ENCODE measurements around the gene ARHGDIB. TPM values are rescaled to one million over a fixed set of nuclear protein-coding genes. Genes with fewer than 3 reads are reported as not detected.

The ARHGDIB gene
- total RNA-seq, 2 donors from 2014 or later, result 40.2 to 65.9 TPM

DNA sequence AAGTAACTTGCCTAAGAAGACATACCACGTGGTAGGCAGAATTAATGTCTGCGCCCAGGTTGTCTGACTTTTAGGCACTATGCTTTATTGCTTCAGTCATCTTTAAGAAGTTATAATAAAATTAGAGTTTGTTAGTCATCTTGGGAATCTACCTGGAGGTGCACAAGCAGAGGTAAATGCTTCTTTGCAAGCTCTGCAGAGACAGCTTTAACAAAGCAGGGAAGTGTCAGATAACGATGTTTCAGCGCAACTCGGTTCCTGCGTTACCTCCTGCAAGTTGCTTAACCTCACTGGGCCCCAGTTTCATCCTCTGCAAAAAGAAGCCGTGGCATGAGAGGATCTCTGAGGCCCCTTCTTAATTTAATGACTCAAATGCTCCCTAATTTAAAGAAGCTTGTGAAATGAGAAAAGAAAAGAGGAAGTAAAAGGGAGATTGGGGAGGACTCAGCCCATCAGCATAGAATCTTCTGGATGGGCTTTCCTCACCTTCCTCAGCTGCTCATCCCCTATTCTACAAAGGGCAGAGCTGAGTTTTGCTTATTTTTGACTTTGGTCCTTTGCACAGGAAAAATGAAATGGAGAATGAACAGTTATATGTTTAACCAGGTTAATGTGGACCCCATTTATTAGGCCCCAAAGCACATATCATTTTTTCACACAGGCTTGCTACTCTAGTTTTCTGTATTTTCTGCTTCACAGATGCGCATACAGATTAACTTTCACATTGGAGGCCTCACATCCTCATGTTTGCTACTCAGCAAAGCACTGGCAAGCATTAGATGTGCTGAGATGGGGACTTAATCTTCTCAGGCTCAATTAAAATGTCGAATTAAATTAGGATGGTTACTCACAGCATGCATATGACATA lies 5.1 kb downstream of the ARHGDIB start:
- H3K36me3 ChIP-seq, result no peaks in the 10 kb centered on the region
- TF ChIP-seq POLR2A (IDR thresholded peaks at IDR 0.05), result no peak
- TF ChIP-seq POLR2AphosphoS5 (IDR thresholded peaks at IDR 0.05), result no peak
- TF ChIP-seq, protein P1, sequence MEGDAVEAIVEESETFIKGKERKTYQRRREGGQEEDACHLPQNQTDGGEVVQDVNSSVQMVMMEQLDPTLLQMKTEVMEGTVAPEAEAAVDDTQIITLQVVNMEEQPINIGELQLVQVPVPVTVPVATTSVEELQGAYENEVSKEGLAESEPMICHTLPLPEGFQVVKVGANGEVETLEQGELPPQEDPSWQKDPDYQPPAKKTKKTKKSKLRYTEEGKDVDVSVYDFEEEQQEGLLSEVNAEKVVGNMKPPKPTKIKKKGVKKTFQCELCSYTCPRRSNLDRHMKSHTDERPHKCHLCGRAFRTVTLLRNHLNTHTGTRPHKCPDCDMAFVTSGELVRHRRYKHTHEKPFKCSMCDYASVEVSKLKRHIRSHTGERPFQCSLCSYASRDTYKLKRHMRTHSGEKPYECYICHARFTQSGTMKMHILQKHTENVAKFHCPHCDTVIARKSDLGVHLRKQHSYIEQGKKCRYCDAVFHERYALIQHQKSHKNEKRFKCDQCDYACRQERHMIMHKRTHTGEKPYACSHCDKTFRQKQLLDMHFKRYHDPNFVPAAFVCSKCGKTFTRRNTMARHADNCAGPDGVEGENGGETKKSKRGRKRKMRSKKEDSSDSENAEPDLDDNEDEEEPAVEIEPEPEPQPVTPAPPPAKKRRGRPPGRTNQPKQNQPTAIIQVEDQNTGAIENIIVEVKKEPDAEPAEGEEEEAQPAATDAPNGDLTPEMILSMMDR (IDR thresholded peaks at IDR 0.05), result no peak
- H3K4me3 ChIP-seq, result no peak overlapping the region
- DNase-seq (ENCODE audit: low spot score), result no peak
- H3K27ac ChIP-seq, result no peak overlapping the region
- no peaks in the 10 kb centered on the region for H3K27me3 ChIP-seq (replicated peaks; ENCODE audit: insufficient read depth)
- H3K4me1 ChIP-seq (replicated peaks), result peaks cover 2% of the 10 kb centered on the region
- 73% methylated on average over 9 of the region's 9 CpGs for WGBS
- intact Hi-C loops (cut with DNase I), result no loop called here
- no peaks in the 10 kb centered on the region for H3K9me3 ChIP-seq

DNA sequence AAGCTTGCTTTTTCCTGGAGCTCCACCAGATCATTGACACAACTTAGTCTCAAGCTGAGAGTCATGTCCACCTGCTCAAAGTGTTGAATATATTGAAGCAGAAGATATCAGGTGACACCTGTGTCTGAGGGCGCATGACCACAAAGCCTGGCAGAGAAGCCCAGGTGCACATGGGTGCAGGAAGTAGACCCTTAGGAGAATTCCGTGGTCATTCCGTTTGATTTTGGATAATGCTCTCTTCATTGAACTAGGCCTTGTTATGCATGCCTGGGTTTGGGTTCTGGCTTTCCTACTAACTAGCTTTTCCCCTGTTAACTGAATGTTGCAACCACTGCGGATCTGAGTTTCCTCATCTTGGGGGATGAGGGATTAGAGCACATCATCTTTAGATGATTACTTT lies 7.1 kb downstream of the ARHGDIB start:
- DNase-seq (ENCODE audit: low spot score), result no peak
- Histone ChIP-seq H3K27me3 (replicated peaks; ENCODE audit: insufficient read depth) (no peaks in the 10 kb centered on the region), H3K4me1 (replicated peaks) (no peaks in the 10 kb centered on the region), H3K27ac (no peak overlapping the region), H3K9me3 (no peaks in the 10 kb centered on the region), H3K36me3 (no peaks in the 10 kb centered on the region), H3K4me3 (no peak overlapping the region)
- intact Hi-C loops (cut with DNase I), result no loop called here
- no peak for TF ChIP-seq POLR2AphosphoS5 (IDR thresholded peaks at IDR 0.05)
- TF ChIP-seq, protein P1 (IDR thresholded peaks at IDR 0.05), result no peak
- no peak for TF ChIP-seq POLR2A (IDR thresholded peaks at IDR 0.05)
- 72% methylated on average over 4 of the region's 4 CpGs for WGBS

DNA sequence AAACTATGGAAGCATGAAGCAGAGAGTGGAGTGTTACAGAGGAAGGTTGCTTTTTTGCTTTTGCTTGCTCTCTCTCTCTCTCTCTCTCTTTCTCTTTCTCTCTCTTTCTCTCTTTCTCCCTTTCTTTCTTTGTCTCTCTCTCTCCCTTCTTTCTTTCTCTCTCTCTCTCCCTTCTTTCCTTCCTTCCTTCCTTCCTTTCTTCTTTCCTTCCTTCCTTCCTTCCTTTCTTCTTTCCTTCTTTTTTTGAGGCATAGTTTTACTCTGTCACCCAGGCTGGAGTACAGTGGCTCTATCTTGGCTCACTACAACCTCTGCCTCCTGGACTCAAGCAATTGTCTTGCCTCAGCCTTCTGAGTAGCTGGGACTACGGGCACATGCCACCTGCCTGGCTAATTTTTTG lies 7.6 kb downstream of the ARHGDIB start:
- Histone ChIP-seq H3K9me3 (no peaks in the 10 kb centered on the region), H3K4me1 (replicated peaks) (no peaks in the 10 kb centered on the region), H3K27me3 (replicated peaks; ENCODE audit: insufficient read depth) (no peaks in the 10 kb centered on the region), H3K4me3 (no peak overlapping the region), H3K27ac (no peak overlapping the region), H3K36me3 (no peaks in the 10 kb centered on the region)
- no peak for DNase-seq (ENCODE audit: low spot score)
- WGBS, result 100% methylated on average over 1 of the region's 1 CpG
- intact Hi-C loops (cut with DNase I), result no loop called here
- TF ChIP-seq POLR2AphosphoS5 (IDR thresholded peaks at IDR 0.05), result no peak
- TF ChIP-seq, protein P1 (IDR thresholded peaks at IDR 0.05), result no peak
- TF ChIP-seq POLR2A (IDR thresholded peaks at IDR 0.05), result no peak

DNA sequence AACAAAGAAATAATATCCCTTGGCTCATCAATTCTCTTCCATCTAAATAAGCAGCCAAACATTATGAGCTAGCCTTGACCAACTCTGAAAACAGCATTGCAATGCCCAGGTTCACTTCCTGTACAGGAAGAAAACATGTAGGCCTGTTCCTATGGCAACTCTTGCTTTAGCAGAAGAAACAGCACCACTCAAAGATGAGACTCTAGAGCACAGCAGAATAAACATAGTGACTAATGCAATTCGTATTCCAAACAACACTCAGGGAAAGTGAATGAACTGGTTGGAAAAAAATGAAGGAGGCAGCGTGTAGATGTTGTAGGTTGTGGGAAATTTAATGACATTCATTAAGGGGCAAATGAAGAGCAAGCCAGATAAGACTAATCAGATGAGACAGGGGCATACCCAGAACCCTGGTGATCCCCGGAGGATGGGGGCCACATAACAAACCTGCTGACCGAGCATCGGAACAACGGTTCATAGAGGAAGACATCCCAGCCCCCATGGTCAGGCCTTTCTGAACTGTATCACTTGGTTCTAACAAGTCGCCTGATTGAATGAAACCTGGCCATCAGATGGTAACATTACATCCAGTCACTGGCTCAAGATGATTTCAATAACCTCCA lies 9.0 kb downstream of the ARHGDIB start:
- no peak overlapping the region for H3K4me3 ChIP-seq
- peak overlapping the region in 1 of 2 donors; percentile 34 for H3K27ac ChIP-seq
- no peaks in the 10 kb centered on the region for H3K36me3 ChIP-seq
- H3K27me3 ChIP-seq (replicated peaks; ENCODE audit: insufficient read depth), result no peaks in the 10 kb centered on the region
- intact Hi-C loops (cut with DNase I), result no loop called here
- WGBS, result 60% methylated on average over 7 of the region's 7 CpGs
- no peaks in the 10 kb centered on the region for H3K4me1 ChIP-seq (replicated peaks)
- TF ChIP-seq POLR2A (IDR thresholded peaks at IDR 0.05), result no peak
- TF ChIP-seq, protein P1 (IDR thresholded peaks at IDR 0.05), result no peak
- no peak for TF ChIP-seq POLR2AphosphoS5 (IDR thresholded peaks at IDR 0.05)
- H3K9me3 ChIP-seq, result no peaks in the 10 kb centered on the region
- DNase-seq (ENCODE audit: low spot score), result no peak
